Muscle layer of duodenum (tissue), 2 donors: ENCODE measurements around the gene RAI14.
"Not testable (repeated sequence)": the region's sequence is repeated elsewhere in the genome, so short reads cannot be mapped to it uniquely, and the experiment has no call there.

ENCODE experiments used
- H3K27ac ChIP-seq: one replicate; pipeline ENCODE4 v1.7.0; 2013; ENCODE audit warnings: mild to moderate bottlenecking, low read length
- H3K27me3 ChIP-seq: one replicate; pipeline ENCODE4 v1.7.0; 2013; ENCODE audit warnings: low read depth, mild to moderate bottlenecking, control low read depth, low read length
- H3K36me3 ChIP-seq, 2 donors: one replicate each; pipeline ENCODE4 v1.7.0; 2013; ENCODE audit warnings: low read length in 2 of 2, control low read depth in 1 of 2, mild to moderate bottlenecking in 1 of 2; ENCODE audit not compliant: insufficient read depth in 2 of 2, control insufficient read depth in 1 of 2
- H3K4me1 ChIP-seq, 2 donors: one replicate each; pipeline ENCODE4 v1.7.0; 2013; ENCODE audit warnings: low read length in 2 of 2, mild to moderate bottlenecking in 2 of 2, control low read depth in 1 of 2, moderate library complexity in 1 of 2; ENCODE audit not compliant: insufficient read depth in 2 of 2, control insufficient read depth in 1 of 2
- H3K4me3 ChIP-seq, 2 donors: one replicate each; pipeline ENCODE4 v1.7.0; 2013; ENCODE audit warnings: low read length in 2 of 2, low read depth in 1 of 2, mild to moderate bottlenecking in 1 of 2
- H3K9me3 ChIP-seq, 2 donors: one replicate each; pipeline ENCODE4 v1.7.0; 2013; ENCODE audit warnings: low read length in 2 of 2, control low read depth in 1 of 2, mild to moderate bottlenecking in 1 of 2; ENCODE audit not compliant: control insufficient read depth in 1 of 2
- donor health status: healthy.

The RAI14 gene

GRCh38 chr5:34738381-34738780, 82.3 kb downstream of the RAI14 start:
- Histone ChIP-seq H3K27ac (no peak overlapping the region), H3K4me1 (peaks cover 0 to 15% of the 10 kb centered on the region in 2 donors)

GRCh38 chr5:34740389-34740806, 84.3 kb downstream of the RAI14 start:
- H3K4me1 ChIP-seq: peaks cover 0 to 15% of the 10 kb centered on the region in 2 donors
- no peaks in the 10 kb centered on the region for H3K9me3 ChIP-seq
- no peak overlapping the region for H3K4me3 ChIP-seq
- H3K36me3 ChIP-seq: no peaks in the 10 kb centered on the region
- no peaks in the 10 kb centered on the region for H3K27me3 ChIP-seq
- H3K27ac ChIP-seq: no peak overlapping the region

More at GRCh38 chr5:34738381-34738780, 82.3 kb downstream of the RAI14 start:
- H3K27me3 ChIP-seq: no peaks in the 10 kb centered on the region
- H3K36me3 ChIP-seq: no peaks in the 10 kb centered on the region
- no peak overlapping the region for H3K4me3 ChIP-seq
- no peaks in the 10 kb centered on the region for H3K9me3 ChIP-seq

GRCh38 chr5:34742061-34742460, 85.9 kb downstream of the RAI14 start:
- Histone ChIP-seq H3K36me3 (no peaks in the 10 kb centered on the region), H3K9me3 (no peaks in the 10 kb centered on the region), H3K4me1 (peaks cover 0 to 15% of the 10 kb centered on the region in 2 donors), H3K27me3 (no peaks in the 10 kb centered on the region), H3K4me3 (no peak overlapping the region), H3K27ac (no peak overlapping the region)

- no peaks in the 10 kb centered on the region for H3K9me3 ChIP-seq
- H3K4me1 ChIP-seq: peaks cover 0 to 7% of the 10 kb centered on the region in 2 donors
- no peak overlapping the region for H3K27ac ChIP-seq
- no peaks in the 10 kb centered on the region for H3K36me3 ChIP-seq
- H3K27me3 ChIP-seq: no peaks in the 10 kb centered on the region
- H3K4me3 ChIP-seq: no peak overlapping the region
These were observed 87.8 kb downstream of the RAI14 start for GRCh38 chr5:34743878-34744277.

- Histone ChIP-seq H3K4me3 (no peak overlapping the region), H3K36me3 (no peaks in the 10 kb centered on the region), H3K9me3 (no peaks in the 10 kb centered on the region), H3K4me1 (no peaks in the 10 kb centered on the region), H3K27me3 (no peaks in the 10 kb centered on the region), H3K27ac (no peak overlapping the region)
These were observed 92.3 kb downstream of the RAI14 start for GRCh38 chr5:34748431-34748830.

GRCh38 chr5:34749431-34749873, 93.3 kb downstream of the RAI14 start:
- no peaks in the 10 kb centered on the region for H3K36me3 ChIP-seq
- no peaks in the 10 kb centered on the region for H3K27me3 ChIP-seq
- no peaks in the 10 kb centered on the region for H3K9me3 ChIP-seq
- no peak overlapping the region for H3K27ac ChIP-seq
- no peaks in the 10 kb centered on the region for H3K4me1 ChIP-seq
- H3K4me3 ChIP-seq: no peak overlapping the region

- H3K36me3 ChIP-seq: no peaks in the 10 kb centered on the region
- no peak overlapping the region for H3K4me3 ChIP-seq
- no peaks in the 10 kb centered on the region for H3K9me3 ChIP-seq
- no peak overlapping the region for H3K27ac ChIP-seq
- H3K4me1 ChIP-seq: no peaks in the 10 kb centered on the region
- H3K27me3 ChIP-seq: no peaks in the 10 kb centered on the region
These were observed 94.1 kb downstream of the RAI14 start for GRCh38 chr5:34750206-34750605.

- Histone ChIP-seq H3K4me3 (no peak overlapping the region), H3K9me3 (no peaks in the 10 kb centered on the region), H3K36me3 (peaks cover 0 to 3% of the 10 kb centered on the region in 2 donors), H3K4me1 (no peaks in the 10 kb centered on the region), H3K27ac (no peak overlapping the region), H3K27me3 (no peaks in the 10 kb centered on the region)
These were observed 95.9 kb downstream of the RAI14 start for GRCh38 chr5:34751807-34752736.

GRCh38 chr5:34753236-34753635, 97.1 kb downstream of the RAI14 start:
- H3K4me1 ChIP-seq, H3K27ac ChIP-seq, H3K9me3 ChIP-seq, H3K36me3 ChIP-seq, H3K4me3 ChIP-seq, H3K27me3 ChIP-seq: not testable (repeated sequence)

- Histone ChIP-seq H3K4me3 (no peak overlapping the region), H3K27me3 (no peaks in the 10 kb centered on the region), H3K27ac (no peak overlapping the region), H3K4me1 (no peaks in the 10 kb centered on the region), H3K9me3 (no peaks in the 10 kb centered on the region), H3K36me3 (peaks cover 0 to 11% of the 10 kb centered on the region in 2 donors)
These were observed 99.8 kb downstream of the RAI14 start for GRCh38 chr5:34755926-34756325.

GRCh38 chr5:34756781-34757624, 100.9 kb downstream of the RAI14 start:
- no peak overlapping the region for H3K4me3 ChIP-seq
- H3K9me3 ChIP-seq: no peaks in the 10 kb centered on the region
- H3K27ac ChIP-seq: no peak overlapping the region
- H3K4me1 ChIP-seq: no peaks in the 10 kb centered on the region
- no peaks in the 10 kb centered on the region for H3K27me3 ChIP-seq
- H3K36me3 ChIP-seq: peaks cover 0 to 11% of the 10 kb centered on the region in 2 donors
